B cell (primary cell): ENCODE results near the gene CAPS. TPM values are rescaled to one million over a fixed set of nuclear protein-coding genes. Genes with fewer than 3 reads are reported as not detected.

Experiments used
- ATAC-seq: fragments of 200-7000 bp; cut with Tn5 transposase; one replicate; pipeline ENCODE4 v1.10.0; 2021; ENCODE audit warnings: low read depth, mild to moderate bottlenecking, moderate number of reproducible peaks, moderate library complexity
- CTCF ChIA-PET: fragments of 350-600 bp; sonication (Branson Sonifier 250); formaldehyde crosslinking; loops from one replicate; lab custom pipeline; 2021; ENCODE audit warnings: antibody characterized with exemption, inconsistent platforms; lab: Charles Lee
- POLR2A ChIA-PET: fragments of 350-600 bp; sonication (Branson Sonifier 250); formaldehyde crosslinking; loops from one replicate; lab custom pipeline; 2021; ENCODE audit warnings: antibody characterized with exemption; lab: Charles Lee
- DNase-seq: peaks from one replicate; pipeline ENCODE4 v3.0.0; 2013
- H2AFZ ChIP-seq: 2 replicates; pipeline ENCODE4 v1.6.1; 2012; ENCODE audit warnings: mild to moderate bottlenecking, low read depth, low read length; ENCODE audit not compliant: insufficient read depth, poor library complexity, severe bottlenecking
- H3K27ac ChIP-seq, 2 donors: 1 replicate in 1 of 2; 2 replicates in 1 of 2; pipeline ENCODE4 v1.5.1; 2012 to 2013; ENCODE audit warnings: low read length in 2 of 2, mild to moderate bottlenecking in 2 of 2, moderate library complexity in 1 of 2
- H3K27me3 ChIP-seq, 4 experiments: fragments of 200-600 bp in 1 of 4; sonication (generic) in 1 of 4; replicated peaks in 1 of 4; 1 replicate in 2 of 4; 2 replicates in 2 of 4; pipeline versions ENCODE4 v1.6.1 to v1.7.0; 2013 to 2016; ENCODE audit warnings: low read length in 3 of 4, mild to moderate bottlenecking in 2 of 4, mixed read lengths in 1 of 4, moderate library complexity in 1 of 4; ENCODE audit not compliant: insufficient read depth in 4 of 4, control insufficient read depth in 3 of 4; ENCODE audit errors: control extremely low read depth in 1 of 4
- H3K36me3 ChIP-seq, 2 experiments: replicated peaks in 1 of 2; 1 replicate in 1 of 2; 2 replicates in 1 of 2; pipeline versions ENCODE4 v1.6.1 to v1.7.1; 2013; ENCODE audit warnings: low read length in 1 of 2; ENCODE audit not compliant: insufficient read depth in 2 of 2, control insufficient read depth in 1 of 2; ENCODE audit errors: control extremely low read depth in 1 of 2, extremely low read depth in 1 of 2
- H3K4me1 ChIP-seq, 2 donors: fragments of 200-600 bp in 1 of 2; sonication (generic) in 1 of 2; 1 replicate in 1 of 2; 2 replicates in 1 of 2; pipeline versions ENCODE4 v1.5.1 to v1.6.1; 2013 to 2017; ENCODE audit warnings: low read length in 2 of 2; ENCODE audit not compliant: control insufficient read depth in 2 of 2, insufficient read depth in 2 of 2
- H3K4me2 ChIP-seq: replicated peaks from 2 replicates; pipeline ENCODE3; 2012; ENCODE audit warnings: mild to moderate bottlenecking, low read depth, low read length; ENCODE audit not compliant: poor library complexity, severe bottlenecking
- H3K4me3 ChIP-seq, 5 experiments: fragments of 200-600 bp in 1 of 5; sonication (generic) in 1 of 5; 1 replicate in 3 of 5; 2 replicates in 2 of 5; pipeline versions ENCODE4 v1.5.1 to v1.7.0; 2011 to 2016; ENCODE audit warnings: low read length in 4 of 5, mild to moderate bottlenecking in 4 of 5, low read depth in 2 of 5, control low read depth in 1 of 5, moderate library complexity in 1 of 5; ENCODE audit not compliant: insufficient read depth in 1 of 5; ENCODE audit errors: control extremely low read depth in 1 of 5, extremely low read depth in 1 of 5
- H3K79me2 ChIP-seq: fragments of 200-600 bp; sonication (generic); one replicate; pipeline ENCODE4 v1.6.0; 2016; ENCODE audit warnings: low read length; ENCODE audit not compliant: control insufficient read depth, insufficient read depth
- H3K9ac ChIP-seq: fragments of 200-600 bp; sonication (generic); 2 replicates; pipeline ENCODE4 v1.6.1; 2017; ENCODE audit warnings: mild to moderate bottlenecking, low read length, moderate library complexity
- H3K9me3 ChIP-seq, 3 donors: one replicate each; pipeline versions ENCODE4 v1.6.1 to v1.7.1; 2013; ENCODE audit warnings: low read length in 2 of 3; ENCODE audit not compliant: control insufficient read depth in 2 of 3, insufficient read depth in 1 of 3; ENCODE audit errors: control extremely low read depth in 1 of 3
- H4K20me1 ChIP-seq: 2 replicates; pipeline ENCODE4 v1.6.0; 2012; ENCODE audit warnings: mild to moderate bottlenecking, low read length; ENCODE audit not compliant: insufficient read depth, control insufficient read depth, poor library complexity, severe bottlenecking
- H3K27ac Mint-ChIP-seq: one replicate; pipeline ENCODE4 v1.8.0; 2021; ENCODE audit warnings: mixed read lengths
- H3K27me3 Mint-ChIP-seq: one replicate; pipeline ENCODE4 v1.8.0; 2021; ENCODE audit warnings: mixed read lengths
- H3K4me1 Mint-ChIP-seq: one replicate; pipeline ENCODE4 v1.8.0; 2021; ENCODE audit warnings: mixed read lengths
- H3K4me3 Mint-ChIP-seq: one replicate; pipeline ENCODE4 v1.8.0; 2021; ENCODE audit warnings: mixed read lengths
- H3K9me3 Mint-ChIP-seq: one replicate; pipeline ENCODE4 v1.8.0; 2022; ENCODE audit warnings: mixed read lengths; ENCODE audit not compliant: insufficient read depth
- CTCF ChIP-seq: fragments of 200-600 bp; IDR thresholded peaks from one replicate; pipeline ENCODE4 v1.8.0; 2022; ENCODE audit warnings: antibody characterized with exemption, mild to moderate bottlenecking
- EZH2 ChIP-seq: IDR thresholded peaks from 2 replicates; pipeline ENCODE4 v1.6.1; 2012; ENCODE audit warnings: borderline replicate concordance, low read depth, mild to moderate bottlenecking, moderate library complexity, low read length; ENCODE audit not compliant: insufficient read depth, poor library complexity, severe bottlenecking
- WGBS: methylation state at CpG from one replicate; pipeline ENCODE4 v1.1.5; 2013; ENCODE audit warnings: missing lambda C conversion rate; ENCODE audit not compliant: insufficient coverage; 5-methylcytosine and 5-hydroxymethylcytosine counted together
- intact Hi-C: fragments of 100-400 bp; cut with micrococcal nuclease; formaldehyde crosslinking; loops from one replicate; pipeline ENCODE4 v1.10.0; 2022
- polyA plus RNA-seq: library from polyadenylated mRNA; depleted of rRNA; stranded (reverse); fragments of >200 nt; gene quantifications from 2 replicates; pipeline ENCODE4 v1.2.3, GENCODE V29; 2012
- total RNA-seq, 2 donors: library from RNA; stranded (reverse); fragments of 120-200 nt in 1 of 2; gene quantifications; 1 replicate in 1 of 2; 2 replicates in 1 of 2; pipeline versions ENCODE4 v1.2.3 to v1.2.4, GENCODE V29; 2013 to 2022

CAPS gene
- total and polyA plus RNA-seq, 2 donors (not counting 1 experiment from before 2014, with no cell fraction given) = 40.0 to 65.7 TPM

- POLR2A ChIA-PET = interaction anchor here (0.5 to 1.8 kb wide), 11 partner anchors 12 to 1179 kb away, joined by 3 to 9 read pairs (median 3); partner anchors contain the start of genes ALKBH7, DUS3L, RANBP3 and SAFB
- Histone ChIP-seq H4K20me1 (peaks cover 40% of the 10 kb centered on the region), H2AFZ (peak within 1 kb of the TSS; percentile 99), H3K27me3 (no peaks in the 10 kb centered on the region), H3K36me3 (peaks cover 0 to 4% of the 10 kb centered on the region in 2 experiments), H3K4me3 (peak within 1 kb of the TSS; percentile 86 to 99 (median 98)), H3K9me3 (no peaks in the 10 kb centered on the region), H3K4me1 (peaks cover 11 to 25% of the 10 kb centered on the region in 2 donors), H3K4me2 (peak within 1 kb of the TSS; percentile 99), H3K9ac (peak within 1 kb of the TSS; percentile 99), H3K27ac (peak within 1 kb of the TSS; percentile 79 to 85), H3K79me2 (peaks cover 51% of the 10 kb centered on the region)
- no peaks in the 10 kb centered on the region for H3K27me3 Mint-ChIP-seq
- H3K27ac Mint-ChIP-seq = peak within 1 kb of the TSS; percentile 96
- TF ChIP-seq EZH2 (no peak), CTCF (no peak)
- WGBS = under 1% methylated on average over 57 of the region's 57 CpGs
- CTCF ChIA-PET = interaction anchor here (0.6 to 2.8 kb wide), 4 partner anchors 64 to 119 kb away, joined by 3 to 10 read pairs (median 4); partner anchors contain the start of gene NRTN
- DNase-seq = peak; percentile 99
- intact Hi-C loops = loop anchor here (1.0 to 5.0 kb wide), 7 partner anchors 75 to 936 kb away; partner anchors contain the start of genes CATSPERD, KDM4B, LONP1 and RANBP3
- H3K4me1 Mint-ChIP-seq = peaks cover 38% of the 10 kb centered on the region
- H3K4me3 Mint-ChIP-seq = peak within 1 kb of the TSS; percentile 92
- ATAC-seq = peak; percentile 52
- no peaks in the 10 kb centered on the region for H3K9me3 Mint-ChIP-seq
Measured at GRCh38 chr19:5903624-5904351, 10.3 kb upstream of the CAPS start, which contains the start of gene NDUFA11. TSS of gene NDUFA11 (minus strand) at chr19:5903790. CDS start at chr19:5903708, 82 bp downstream.
